ENCODE data around the gene PCSK7. TPM values are rescaled to one million over a fixed set of nuclear protein-coding genes. Genes with fewer than 3 reads are reported as not detected.

Gene PCSK7
- total RNA-seq, 1 donor from 2014 or later, result 54.6 TPM

DNA sequence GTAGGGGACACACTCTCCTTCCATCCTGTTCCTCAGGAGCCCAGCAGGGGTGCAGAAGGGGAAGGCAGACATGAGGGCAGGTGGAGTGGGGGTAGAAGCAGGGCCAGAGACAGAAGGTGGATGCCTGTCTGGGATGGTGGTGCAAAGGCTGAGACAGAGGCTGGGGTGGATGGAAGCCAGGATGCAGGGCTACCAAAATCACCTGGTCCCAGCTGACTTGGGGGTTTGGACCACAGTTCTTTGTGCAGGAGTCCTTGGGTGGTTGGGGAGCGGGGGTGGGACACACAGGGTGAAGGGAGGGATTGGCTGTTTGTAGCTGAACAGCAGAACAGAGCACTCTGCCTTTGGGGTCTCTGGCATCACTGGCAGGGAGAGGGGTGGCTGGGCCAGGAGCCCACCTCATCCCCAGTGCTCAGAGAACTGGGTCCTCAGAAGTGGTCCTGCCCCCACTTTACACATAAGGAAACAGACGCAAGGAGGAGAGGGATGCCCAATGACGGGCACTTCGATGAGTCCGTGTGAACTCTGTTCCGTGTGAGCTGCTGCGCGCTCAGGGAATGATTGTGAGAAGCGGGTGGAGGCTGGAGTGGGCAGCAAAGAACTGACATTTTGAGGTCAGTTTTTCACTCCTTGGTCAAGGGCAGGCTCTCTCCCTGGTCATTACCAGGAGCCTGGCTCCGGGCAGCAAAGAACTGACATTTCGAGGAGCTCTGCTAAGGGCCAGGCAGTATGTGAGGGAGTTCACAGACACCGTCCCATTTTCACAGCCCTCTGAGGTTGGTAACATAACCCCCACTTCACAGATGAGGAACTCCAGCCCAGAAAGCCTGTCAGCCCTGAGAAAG is 30.8 kb downstream of the PCSK7 start:
- H3K27ac Mint-ChIP-seq, result peak overlapping the region; percentile 36
- H3K9me3 Mint-ChIP-seq, result no peaks in the 10 kb centered on the region
- H3K36me3 Mint-ChIP-seq, result peaks cover 11% of the 10 kb centered on the region
- TF ChIP-seq, protein P1, sequence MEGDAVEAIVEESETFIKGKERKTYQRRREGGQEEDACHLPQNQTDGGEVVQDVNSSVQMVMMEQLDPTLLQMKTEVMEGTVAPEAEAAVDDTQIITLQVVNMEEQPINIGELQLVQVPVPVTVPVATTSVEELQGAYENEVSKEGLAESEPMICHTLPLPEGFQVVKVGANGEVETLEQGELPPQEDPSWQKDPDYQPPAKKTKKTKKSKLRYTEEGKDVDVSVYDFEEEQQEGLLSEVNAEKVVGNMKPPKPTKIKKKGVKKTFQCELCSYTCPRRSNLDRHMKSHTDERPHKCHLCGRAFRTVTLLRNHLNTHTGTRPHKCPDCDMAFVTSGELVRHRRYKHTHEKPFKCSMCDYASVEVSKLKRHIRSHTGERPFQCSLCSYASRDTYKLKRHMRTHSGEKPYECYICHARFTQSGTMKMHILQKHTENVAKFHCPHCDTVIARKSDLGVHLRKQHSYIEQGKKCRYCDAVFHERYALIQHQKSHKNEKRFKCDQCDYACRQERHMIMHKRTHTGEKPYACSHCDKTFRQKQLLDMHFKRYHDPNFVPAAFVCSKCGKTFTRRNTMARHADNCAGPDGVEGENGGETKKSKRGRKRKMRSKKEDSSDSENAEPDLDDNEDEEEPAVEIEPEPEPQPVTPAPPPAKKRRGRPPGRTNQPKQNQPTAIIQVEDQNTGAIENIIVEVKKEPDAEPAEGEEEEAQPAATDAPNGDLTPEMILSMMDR (conservative IDR thresholded peaks at IDR 0.05), result no peak
- peaks cover 25% of the 10 kb centered on the region for H3K4me1 Mint-ChIP-seq (ENCODE audit: unreplicated experiment)
- H3K27me3 Mint-ChIP-seq, result no peaks in the 10 kb centered on the region
- H3K4me3 Mint-ChIP-seq, result peak overlapping the region; percentile 76
- no peak for DNase-seq (ENCODE audit: extremely low spot score, unreplicated experiment)

DNA sequence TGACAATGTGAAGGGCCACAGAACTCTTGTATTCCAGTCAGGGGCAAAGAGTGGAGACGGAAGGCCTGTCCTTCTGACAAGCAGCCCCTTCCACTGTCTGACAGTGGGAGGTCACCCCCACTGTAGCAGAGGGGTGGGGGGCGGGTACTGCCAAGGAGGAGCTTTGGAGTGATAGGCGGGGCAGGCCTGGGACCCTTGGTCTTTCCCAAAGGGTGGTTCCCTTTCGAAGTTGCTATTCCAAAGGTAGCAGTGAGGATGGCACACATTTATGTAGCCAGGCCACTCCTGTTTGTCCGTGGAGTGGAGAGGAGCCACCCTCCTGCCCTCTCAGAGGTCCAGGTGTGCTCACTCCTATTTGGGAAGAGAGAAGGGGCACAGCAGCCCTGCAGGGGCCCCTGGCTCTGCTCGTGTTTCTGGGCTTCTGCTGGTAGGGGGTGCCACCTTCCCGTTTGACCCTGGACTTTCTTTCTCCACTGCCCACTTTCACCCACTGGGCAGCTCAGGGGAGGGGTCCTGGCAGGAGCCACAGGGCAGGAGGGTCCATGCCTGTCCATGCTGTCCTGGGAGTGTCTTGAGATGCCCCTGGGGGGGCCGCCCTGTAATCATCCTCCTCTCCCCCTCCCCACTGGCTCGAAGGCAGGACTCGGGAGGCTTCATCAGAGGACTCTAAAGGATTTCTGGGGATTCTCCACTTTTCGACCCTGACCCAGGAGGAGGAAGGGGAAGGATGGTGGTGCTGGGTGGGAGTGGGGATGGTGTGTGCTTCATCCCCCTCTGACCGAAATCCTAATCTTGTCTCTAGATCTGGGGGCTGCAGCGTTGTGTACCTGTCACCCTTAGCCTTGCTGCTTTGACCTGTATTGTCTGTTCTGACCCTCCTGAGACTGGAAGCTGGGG is 31.7 kb downstream of the PCSK7 start:
- Mint-ChIP-seq H3K9me3 (no peaks in the 10 kb centered on the region), H3K4me1 (ENCODE audit: unreplicated experiment) (peaks cover 25% of the 10 kb centered on the region), H3K4me3 (peak overlapping the region; percentile 76), H3K36me3 (peaks cover 18% of the 10 kb centered on the region), H3K27ac (peak overlapping the region; percentile 83), H3K27me3 (no peaks in the 10 kb centered on the region)
- TF ChIP-seq, protein P1 (conservative IDR thresholded peaks at IDR 0.05), result no peak
- DNase-seq (ENCODE audit: extremely low spot score, unreplicated experiment), result no peak

DNA sequence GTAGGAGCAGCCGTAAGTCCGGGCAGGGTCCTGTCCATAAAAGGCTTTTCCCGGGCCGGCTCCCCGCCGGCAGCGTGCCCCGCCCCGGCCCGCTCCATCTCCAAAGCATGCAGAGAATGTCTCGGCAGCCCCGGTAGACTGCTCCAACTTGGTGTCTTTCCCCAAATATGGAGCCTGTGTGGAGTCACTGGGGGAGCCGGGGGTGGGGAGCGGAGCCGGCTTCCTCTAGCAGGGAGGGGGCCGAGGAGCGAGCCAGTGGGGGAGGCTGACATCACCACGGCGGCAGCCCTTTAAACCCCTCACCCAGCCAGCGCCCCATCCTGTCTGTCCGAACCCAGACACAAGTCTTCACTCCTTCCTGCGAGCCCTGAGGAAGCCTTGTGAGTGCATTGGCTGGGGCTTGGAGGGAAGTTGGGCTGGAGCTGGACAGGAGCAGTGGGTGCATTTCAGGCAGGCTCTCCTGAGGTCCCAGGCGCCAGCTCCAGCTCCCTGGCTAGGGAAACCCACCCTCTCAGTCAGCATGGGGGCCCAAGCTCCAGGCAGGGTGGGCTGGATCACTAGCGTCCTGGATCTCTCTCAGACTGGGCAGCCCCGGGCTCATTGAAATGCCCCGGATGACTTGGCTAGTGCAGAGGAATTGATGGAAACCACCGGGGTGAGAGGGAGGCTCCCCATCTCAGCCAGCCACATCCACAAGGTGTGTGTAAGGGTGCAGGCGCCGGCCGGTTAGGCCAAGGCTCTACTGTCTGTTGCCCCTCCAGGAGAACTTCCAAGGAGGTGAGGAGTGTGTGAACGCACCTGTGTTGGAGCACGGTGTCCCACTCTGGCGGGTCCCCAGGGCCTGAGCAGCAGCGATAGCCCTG is 32.6 kb downstream of the PCSK7 start, which contains the start of gene TAGLN:
TAGLN (plus strand) TSS at position 318 of the 863 bp plus-strand sequence. CDS start 3,644 bp downstream, outside the sequence.
- Mint-ChIP-seq H3K4me3 (peak within 1 kb of the TSS; percentile 76), H3K27ac (peak within 1 kb of the TSS; percentile 83), H3K4me1 (ENCODE audit: unreplicated experiment) (peaks cover 25% of the 10 kb centered on the region), H3K27me3 (no peaks in the 10 kb centered on the region), H3K9me3 (no peaks in the 10 kb centered on the region), H3K36me3 (peaks cover 15% of the 10 kb centered on the region)
- TF ChIP-seq, protein P1 (conservative IDR thresholded peaks at IDR 0.05), result no peak
- DNase-seq (ENCODE audit: extremely low spot score, unreplicated experiment), result no peak

DNA sequence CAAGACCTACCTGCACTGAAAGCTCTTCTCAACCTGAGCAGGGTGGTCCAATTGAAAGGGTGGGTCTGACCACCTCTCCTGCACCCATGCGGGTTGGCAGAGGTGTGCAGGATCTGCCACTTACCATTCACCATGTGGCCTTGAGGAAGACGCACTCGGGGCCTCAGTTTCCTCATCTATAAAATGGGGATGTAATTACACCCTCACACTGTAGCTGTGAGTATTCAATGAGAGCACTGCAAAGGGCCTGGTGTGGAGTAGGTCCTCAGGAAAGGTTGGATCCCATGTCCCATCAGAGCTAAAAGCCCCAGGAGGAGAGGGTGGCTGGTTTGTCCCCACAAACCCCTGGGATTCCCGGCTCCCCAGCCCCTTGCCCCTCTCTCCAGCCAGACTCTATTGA is 33.3 kb downstream of the PCSK7 start:
- Mint-ChIP-seq H3K36me3 (peaks cover 10% of the 10 kb centered on the region), H3K9me3 (no peaks in the 10 kb centered on the region), H3K4me1 (ENCODE audit: unreplicated experiment) (peaks cover 25% of the 10 kb centered on the region), H3K27ac (peak overlapping the region; percentile 65), H3K27me3 (no peaks in the 10 kb centered on the region), H3K4me3 (peak overlapping the region; percentile 76)
- DNase-seq (ENCODE audit: extremely low spot score, unreplicated experiment), result no peak
- TF ChIP-seq, protein P1 (conservative IDR thresholded peaks at IDR 0.05), result no peak
